Trophoblast cell (in vitro differentiated cells and primary cell): ENCODE measurements around the gene CHST6.

ENCODE experiments used
- DNase-seq, 2 donors: peaks; one replicate each; pipeline ENCODE4 v3.0.0-alpha.2; 2016
- H2AFZ ChIP-seq: 2 replicates; pipeline ENCODE4 v1.6.1; 2013; ENCODE audit warnings: low read length, moderate library complexity, mild to moderate bottlenecking; ENCODE audit not compliant: insufficient read depth, poor library complexity
- H2AK5ac ChIP-seq: 2 replicates; pipeline ENCODE4 v1.6.1; 2013; ENCODE audit warnings: mild to moderate bottlenecking, low read length
- H2BK120ac ChIP-seq: 2 replicates; pipeline ENCODE4 v1.6.1; 2013; ENCODE audit warnings: low read length, mild to moderate bottlenecking, moderate library complexity; ENCODE audit not compliant: insufficient read depth, poor library complexity
- H2BK12ac ChIP-seq: 2 replicates; pipeline ENCODE4 v1.6.1; 2013; ENCODE audit warnings: mild to moderate bottlenecking, low read length, moderate library complexity
- H2BK5ac ChIP-seq: 2 replicates; pipeline ENCODE4 v1.6.1; 2013; ENCODE audit warnings: low read length, low read depth, moderate library complexity, mild to moderate bottlenecking; ENCODE audit not compliant: poor library complexity
- H3K14ac ChIP-seq: 2 replicates; pipeline ENCODE4 v1.6.1; 2013; ENCODE audit warnings: mild to moderate bottlenecking, low read length
- H3K18ac ChIP-seq: 2 replicates; pipeline ENCODE4 v1.6.1; 2013; ENCODE audit warnings: mild to moderate bottlenecking, low read length
- H3K23ac ChIP-seq: 2 replicates; pipeline ENCODE4 v1.6.1; 2013; ENCODE audit warnings: low read length
- H3K27ac ChIP-seq: 2 replicates; pipeline ENCODE4 v1.5.1; 2013; ENCODE audit warnings: low read depth, mild to moderate bottlenecking, inconsistent platforms, low read length, moderate library complexity
- H3K27me3 ChIP-seq: 2 replicates; pipeline ENCODE4 v1.6.1; 2013; ENCODE audit warnings: inconsistent platforms, mild to moderate bottlenecking, low read length, moderate library complexity; ENCODE audit not compliant: insufficient read depth
- H3K36me3 ChIP-seq, 2 experiments: 1 replicate in 1 of 2; 2 replicates in 1 of 2; pipeline ENCODE4 v1.6.1; 2013; ENCODE audit warnings: low read length in 2 of 2, mild to moderate bottlenecking in 2 of 2, moderate library complexity in 1 of 2; ENCODE audit not compliant: insufficient read depth in 2 of 2, control insufficient read depth in 1 of 2
- H3K4ac ChIP-seq: 2 replicates; pipeline ENCODE4 v1.6.1; 2013; ENCODE audit warnings: low read depth, mild to moderate bottlenecking, low read length, moderate library complexity
- H3K4me1 ChIP-seq, 2 experiments: 1 replicate in 1 of 2; 2 replicates in 1 of 2; pipeline ENCODE4 v1.6.1; 2013; ENCODE audit warnings: low read length in 2 of 2, mild to moderate bottlenecking in 2 of 2, moderate library complexity in 1 of 2; ENCODE audit not compliant: insufficient read depth in 2 of 2, control insufficient read depth in 1 of 2
- H3K4me2 ChIP-seq: 2 replicates; pipeline ENCODE4 v1.6.1; 2013; ENCODE audit warnings: inconsistent platforms, mild to moderate bottlenecking, low read length, moderate library complexity
- H3K4me3 ChIP-seq: 2 replicates; pipeline ENCODE4 v1.5.1; 2013; ENCODE audit warnings: mild to moderate bottlenecking, low read depth, low read length, inconsistent platforms
- H3K79me1 ChIP-seq: one replicate; pipeline ENCODE4 v1.6.1; 2013; ENCODE audit warnings: low read length
- H3K79me2 ChIP-seq: 2 replicates; pipeline ENCODE4 v1.6.1; 2013; ENCODE audit warnings: low read length, mild to moderate bottlenecking; ENCODE audit not compliant: control insufficient read depth, insufficient read depth, poor library complexity
- H3K9ac ChIP-seq: 2 replicates; pipeline ENCODE4 v1.6.1; 2013; ENCODE audit warnings: mild to moderate bottlenecking, low read length
- H3K9me3 ChIP-seq: 2 replicates; pipeline ENCODE4 v1.6.1; 2013; ENCODE audit warnings: low read depth, mild to moderate bottlenecking, control low read depth, inconsistent platforms, low read length; ENCODE audit not compliant: insufficient read depth
- H4K12ac ChIP-seq: 2 replicates; pipeline ENCODE4 v1.6.1; 2013; ENCODE audit warnings: low read depth, mild to moderate bottlenecking, low read length, moderate library complexity
- H4K8ac ChIP-seq: 2 replicates; pipeline ENCODE4 v1.6.1; 2013; ENCODE audit warnings: low read depth, mild to moderate bottlenecking, low read length, moderate library complexity
- H4K91ac ChIP-seq: one replicate; pipeline ENCODE4 v1.6.1; 2013; ENCODE audit warnings: low read depth, mild to moderate bottlenecking, low read length, moderate library complexity
- WGBS: extraction: QIAGEN DNeasy Blood & Tissue Kit; methylation state at CpG from one replicate; pipeline ENCODE4 v1.1.7; 2013; ENCODE audit warnings: missing lambda C conversion rate; ENCODE audit not compliant: insufficient read length, insufficient coverage; ENCODE audit errors: extremely low coverage; 5-methylcytosine and 5-hydroxymethylcytosine counted together

The CHST6 gene

DNA sequence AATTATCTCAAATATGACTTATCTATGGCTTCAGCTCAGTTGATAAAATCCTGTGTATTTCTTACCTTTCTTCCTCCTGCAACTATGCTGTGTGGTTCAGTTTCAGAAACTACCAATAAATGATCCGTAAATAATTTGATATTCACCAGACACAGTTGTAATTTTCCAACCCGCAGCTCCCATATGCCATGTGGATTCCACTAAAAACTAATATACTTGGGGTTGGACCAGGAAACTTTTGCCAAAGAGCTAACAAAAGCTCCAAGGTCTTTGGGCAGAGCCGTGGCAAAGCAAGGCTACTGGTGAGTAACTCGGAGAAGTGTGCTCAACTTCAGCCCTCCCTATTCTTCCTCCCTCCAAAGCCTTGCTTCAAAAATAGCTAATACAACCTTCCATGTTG lies 2.3 kb upstream of the CHST6 start:
- H3K79me1 ChIP-seq: peaks cover 5% of the 10 kb centered on the region
- H3K18ac ChIP-seq: no peak overlapping the region
- H3K4ac ChIP-seq: no peak overlapping the region

DNA sequence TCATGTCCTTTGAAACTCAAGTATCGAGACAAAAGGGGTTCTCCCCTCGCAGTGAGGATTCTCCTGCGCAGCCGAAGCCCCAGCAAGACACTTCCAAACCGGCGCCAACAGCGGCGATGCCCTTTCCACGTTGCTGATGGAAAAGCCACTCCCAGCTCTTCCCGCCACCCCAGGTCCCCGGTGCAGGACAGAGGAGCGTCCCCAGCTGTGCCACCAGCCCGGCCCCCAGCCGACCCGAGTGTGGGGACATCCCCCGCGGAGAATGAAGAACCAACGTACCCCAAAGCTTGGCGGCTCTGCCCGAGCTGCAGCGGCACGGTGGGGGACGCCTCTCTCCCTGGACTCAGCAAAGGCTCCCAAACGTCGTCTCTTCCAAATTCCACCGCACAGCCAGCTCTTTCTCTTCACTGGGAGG lies 573 bp downstream of the CHST6 start:
- peak overlapping the region; percentile 87 for H3K4me2 ChIP-seq
- no peak overlapping the region for H3K14ac ChIP-seq
- no peak overlapping the region for H3K23ac ChIP-seq
- no peak overlapping the region for H3K18ac ChIP-seq
- WGBS: no CpG with 5 or more reads among the region's 26 CpGs
- H3K79me1 ChIP-seq: peaks cover 5% of the 10 kb centered on the region
- peak overlapping the region; percentile 37 for H3K4me3 ChIP-seq
- no peak overlapping the region for H2AK5ac ChIP-seq
- H3K9me3 ChIP-seq: no peaks in the 10 kb centered on the region
- H3K79me2 ChIP-seq: no peaks in the 10 kb centered on the region
- H3K9ac ChIP-seq: no peak overlapping the region
- H2BK12ac ChIP-seq: no peak overlapping the region
- peak overlapping the region; percentile 61 for H2AFZ ChIP-seq
- peaks cover 12% of the 10 kb centered on the region for H3K27me3 ChIP-seq
- no peak for DNase-seq
- no peaks in the 10 kb centered on the region for H3K36me3 ChIP-seq
- peak overlapping the region; percentile 3 for H4K8ac ChIP-seq
- H2BK5ac ChIP-seq: no peak overlapping the region
- H2BK120ac ChIP-seq: no peak overlapping the region
- peaks cover 5 to 7% of the 10 kb centered on the region in 2 experiments for H3K4me1 ChIP-seq
- no peak overlapping the region for H3K27ac ChIP-seq
- H4K12ac ChIP-seq: peak overlapping the region; percentile 21
- no peak overlapping the region for H4K91ac ChIP-seq
- H3K4ac ChIP-seq: no peak overlapping the region

More for the DNA sequence above, 2.3 kb upstream of the CHST6 start:
- H3K27ac ChIP-seq: no peak overlapping the region
- no peak overlapping the region for H4K12ac ChIP-seq
- no peak overlapping the region for H2AK5ac ChIP-seq
- H2BK12ac ChIP-seq: no peak overlapping the region
- peaks cover 5% of the 10 kb centered on the region in 2 experiments for H3K4me1 ChIP-seq
- no peak overlapping the region for H4K8ac ChIP-seq
- no peak overlapping the region for H3K9ac ChIP-seq
- H2BK120ac ChIP-seq: no peak overlapping the region
- no peak overlapping the region for H3K4me3 ChIP-seq
- H3K27me3 ChIP-seq: peaks cover 12% of the 10 kb centered on the region
- no peak overlapping the region for H3K4me2 ChIP-seq
- WGBS: no CpG with 5 or more reads among the region's 4 CpGs
- H4K91ac ChIP-seq: no peak overlapping the region
- H3K79me2 ChIP-seq: no peaks in the 10 kb centered on the region
- H2AFZ ChIP-seq: no peak overlapping the region
- DNase-seq: no peak
- H3K23ac ChIP-seq: no peak overlapping the region
- no peaks in the 10 kb centered on the region for H3K9me3 ChIP-seq
- H2BK5ac ChIP-seq: no peak overlapping the region
- no peaks in the 10 kb centered on the region for H3K36me3 ChIP-seq
- no peak overlapping the region for H3K14ac ChIP-seq

DNA sequence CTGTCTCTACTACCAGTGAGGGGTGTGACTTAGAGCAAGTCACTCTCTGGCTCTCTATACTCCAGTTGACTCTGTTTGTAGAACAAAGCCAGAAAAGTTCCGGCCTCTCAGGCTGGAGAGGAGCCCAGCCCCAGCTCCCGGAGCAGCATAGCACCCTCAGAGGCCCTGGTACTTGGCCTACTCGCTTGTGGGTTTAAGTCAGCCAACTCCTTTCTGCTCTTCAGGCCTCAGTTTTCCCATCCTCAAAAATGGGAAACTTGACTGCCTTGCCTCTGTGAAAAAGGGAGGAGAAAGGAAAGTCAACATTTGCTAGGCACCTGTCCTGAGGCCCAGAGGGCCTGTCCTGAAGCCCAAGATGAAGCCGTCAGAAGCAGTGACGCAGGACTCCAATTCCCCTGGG lies 1.1 kb downstream of the CHST6 start:
- H3K9ac ChIP-seq: no peak overlapping the region
- no peak overlapping the region for H3K4me3 ChIP-seq
- H2BK120ac ChIP-seq: no peak overlapping the region
- no CpG with 5 or more reads among the region's 5 CpGs for WGBS
- H2BK5ac ChIP-seq: no peak overlapping the region
- peaks cover 12% of the 10 kb centered on the region for H3K27me3 ChIP-seq
- H2BK12ac ChIP-seq: no peak overlapping the region
- H3K4ac ChIP-seq: no peak overlapping the region
- no peak overlapping the region for H3K18ac ChIP-seq
- H3K14ac ChIP-seq: no peak overlapping the region
- H2AFZ ChIP-seq: no peak overlapping the region
- no peaks in the 10 kb centered on the region for H3K9me3 ChIP-seq
- no peak for DNase-seq
- peaks cover 5 to 7% of the 10 kb centered on the region in 2 experiments for H3K4me1 ChIP-seq
- peak overlapping the region; percentile 87 for H3K4me2 ChIP-seq
- no peak overlapping the region for H2AK5ac ChIP-seq
- H3K79me2 ChIP-seq: no peaks in the 10 kb centered on the region
- H3K27ac ChIP-seq: no peak overlapping the region
- H4K91ac ChIP-seq: no peak overlapping the region
- no peak overlapping the region for H4K12ac ChIP-seq
- H3K79me1 ChIP-seq: peaks cover 5% of the 10 kb centered on the region
- H3K36me3 ChIP-seq: no peaks in the 10 kb centered on the region
- H3K23ac ChIP-seq: no peak overlapping the region
- H4K8ac ChIP-seq: no peak overlapping the region

DNA sequence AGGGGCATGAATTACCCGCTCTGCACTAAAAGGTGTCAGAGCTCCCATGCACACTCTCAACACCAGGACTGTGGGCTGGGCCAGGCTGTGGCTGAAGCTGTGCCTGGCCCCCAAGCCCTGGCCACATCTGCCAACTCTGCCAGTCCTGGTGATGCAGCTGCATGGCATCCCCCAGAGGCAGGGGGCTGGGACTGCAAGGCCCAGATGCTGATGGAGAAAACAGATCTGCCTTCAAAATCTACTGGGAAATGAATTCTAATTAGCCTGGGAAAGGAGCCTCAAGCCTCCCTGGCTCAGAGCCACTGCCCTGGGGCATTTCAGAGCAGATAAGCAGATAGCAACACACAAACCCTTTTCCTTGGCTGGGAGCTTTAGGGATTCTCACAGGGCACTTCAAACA lies 3.4 kb downstream of the CHST6 start:
- Histone ChIP-seq H4K91ac (no peak overlapping the region), H3K36me3 (no peaks in the 10 kb centered on the region), H3K18ac (no peak overlapping the region), H2BK120ac (no peak overlapping the region), H3K14ac (no peak overlapping the region), H2AFZ (no peak overlapping the region), H4K8ac (no peak overlapping the region), H3K79me2 (no peaks in the 10 kb centered on the region), H2AK5ac (no peak overlapping the region), H2BK5ac (no peak overlapping the region), H2BK12ac (no peak overlapping the region), H4K12ac (no peak overlapping the region), H3K4ac (no peak overlapping the region), H3K4me1 (peaks cover 5 to 7% of the 10 kb centered on the region in 2 experiments), H3K23ac (no peak overlapping the region), H3K27me3 (peaks cover 12% of the 10 kb centered on the region), H3K9ac (no peak overlapping the region), H3K9me3 (no peaks in the 10 kb centered on the region), H3K4me3 (no peak overlapping the region), H3K4me2 (no peak overlapping the region), H3K79me1 (peaks cover 5% of the 10 kb centered on the region), H3K27ac (no peak overlapping the region)
- WGBS: no CpG with 5 or more reads among the region's 1 CpG
- DNase-seq: peak; percentile 72 to 85
